Effector memory CD4-positive, alpha-beta T cell (primary cell): Measurements from ENCODE around the gene BATF.
"Not testable (repeated sequence)": the region's sequence is repeated elsewhere in the genome, so short reads cannot be mapped to it uniquely, and the experiment has no call there.

Source experiments
- DNase-seq, 3 donors: peaks; one replicate each; pipeline ENCODE4 v3.0.0-alpha.2; 2020
- H3K27ac ChIP-seq: 2 replicates; pipeline ENCODE4 v1.7.0; 2013; ENCODE audit warnings: mild to moderate bottlenecking, low read length, moderate library complexity; ENCODE audit not compliant: insufficient read depth, poor library complexity, severe bottlenecking
- H3K27me3 ChIP-seq: replicated peaks from 2 replicates; pipeline ENCODE4 v1.7.0; 2013; ENCODE audit warnings: mild to moderate bottlenecking, low read length; ENCODE audit not compliant: insufficient read depth, control insufficient read depth, poor library complexity, severe bottlenecking
- H3K36me3 ChIP-seq: 2 replicates; pipeline ENCODE4 v1.7.0; 2013; ENCODE audit warnings: mild to moderate bottlenecking, low read length, moderate library complexity; ENCODE audit not compliant: control insufficient read depth, insufficient read depth
- H3K4me1 ChIP-seq: 2 replicates; pipeline ENCODE4 v1.7.0; 2013; ENCODE audit warnings: low read length, mild to moderate bottlenecking; ENCODE audit not compliant: control insufficient read depth, insufficient read depth, poor library complexity, severe bottlenecking
- H3K4me3 ChIP-seq: 2 replicates; pipeline ENCODE4 v1.7.0; 2013; ENCODE audit warnings: low read length, low read depth, mild to moderate bottlenecking; ENCODE audit not compliant: insufficient read depth, poor library complexity, severe bottlenecking
- H3K9me3 ChIP-seq: 2 replicates; pipeline ENCODE4 v1.7.0; 2013; ENCODE audit warnings: mild to moderate bottlenecking, low read length, moderate library complexity; ENCODE audit not compliant: control insufficient read depth
- total RNA-seq, 3 donors: gene quantifications; one replicate each; lab custom pipeline; 2026; lab: John Stamatoyannopoulos, UW

Gene BATF, protein sequence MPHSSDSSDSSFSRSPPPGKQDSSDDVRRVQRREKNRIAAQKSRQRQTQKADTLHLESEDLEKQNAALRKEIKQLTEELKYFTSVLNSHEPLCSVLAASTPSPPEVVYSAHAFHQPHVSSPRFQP
- total RNA-seq = 22.1 to 34.8 (median 22.1) reads per million in 3 donors

DNA sequence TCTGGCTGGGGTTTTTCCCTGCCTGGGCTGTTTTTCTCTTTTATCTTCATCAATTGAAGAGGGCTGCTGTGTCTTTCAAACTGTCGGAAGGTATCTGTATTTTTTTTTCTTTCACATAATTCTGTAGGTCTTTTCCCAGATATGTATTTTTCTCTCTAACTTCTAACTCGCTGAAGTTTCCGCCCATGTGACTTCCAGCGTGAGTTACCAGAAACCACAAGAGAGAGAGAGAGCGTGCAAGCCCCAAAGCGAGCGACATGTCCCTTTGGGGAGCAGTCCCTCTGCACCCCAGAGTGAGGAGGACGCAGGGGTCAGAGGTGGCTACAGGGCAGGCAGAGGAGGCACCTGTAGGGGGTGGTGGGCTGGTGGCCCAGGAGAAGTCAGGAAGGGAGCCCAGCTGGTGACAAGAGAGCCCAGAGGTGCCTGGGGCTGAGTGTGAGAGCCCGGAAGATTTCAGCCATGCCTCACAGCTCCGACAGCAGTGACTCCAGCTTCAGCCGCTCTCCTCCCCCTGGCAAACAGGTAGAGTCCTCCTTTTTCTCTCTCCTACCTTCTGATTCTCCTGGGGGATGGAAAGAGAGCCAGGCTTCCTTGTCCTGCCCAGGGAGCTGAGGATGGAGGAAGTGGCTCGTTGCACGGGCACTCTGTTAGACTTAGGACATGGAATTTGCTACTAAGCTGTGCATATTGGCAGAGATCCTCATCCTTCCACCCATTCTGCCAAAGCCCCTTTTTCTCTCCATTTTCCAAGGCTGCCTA lies at the start of gene BATF:
Gene BATF (plus strand): TSS at position 246 of the 759 bp plus-strand sequence. CDS start 214 bp downstream, at position 460.
- peaks cover 43% of the 10 kb centered on the region for H3K4me1 ChIP-seq
- H3K27ac ChIP-seq = peak within 1 kb of the TSS; percentile 80
- H3K27me3 ChIP-seq = no peaks in the 10 kb centered on the region
- H3K4me3 ChIP-seq = peak within 1 kb of the TSS; percentile 71
- H3K36me3 ChIP-seq = no peaks in the 10 kb centered on the region
- no peaks in the 10 kb centered on the region for H3K9me3 ChIP-seq
- peak; percentile 63 to 69 (median 68) for DNase-seq

GRCh38 chr14:75474127-75474526 lies 48.1 kb upstream of the BATF start:
- H3K27ac ChIP-seq, H3K4me3 ChIP-seq, H3K36me3 ChIP-seq, H3K4me1 ChIP-seq, H3K27me3 ChIP-seq, DNase-seq, H3K9me3 ChIP-seq: not testable (repeated sequence)

GRCh38 chr14:75476274-75476995 lies 45.8 kb upstream of the BATF start:
- H3K27me3 ChIP-seq = no peaks in the 10 kb centered on the region
- no peak overlapping the region for H3K4me3 ChIP-seq
- no peak for DNase-seq
- H3K27ac ChIP-seq = no peak overlapping the region
- no peaks in the 10 kb centered on the region for H3K4me1 ChIP-seq
- H3K36me3 ChIP-seq = no peaks in the 10 kb centered on the region
- H3K9me3 ChIP-seq = no peaks in the 10 kb centered on the region

GRCh38 chr14:75477881-75478280 lies 44.4 kb upstream of the BATF start:
- DNase-seq = no peak
- Histone ChIP-seq H3K27me3 (no peaks in the 10 kb centered on the region), H3K4me3 (no peak overlapping the region), H3K36me3 (no peaks in the 10 kb centered on the region), H3K27ac (no peak overlapping the region), H3K4me1 (no peaks in the 10 kb centered on the region), H3K9me3 (no peaks in the 10 kb centered on the region)

DNA sequence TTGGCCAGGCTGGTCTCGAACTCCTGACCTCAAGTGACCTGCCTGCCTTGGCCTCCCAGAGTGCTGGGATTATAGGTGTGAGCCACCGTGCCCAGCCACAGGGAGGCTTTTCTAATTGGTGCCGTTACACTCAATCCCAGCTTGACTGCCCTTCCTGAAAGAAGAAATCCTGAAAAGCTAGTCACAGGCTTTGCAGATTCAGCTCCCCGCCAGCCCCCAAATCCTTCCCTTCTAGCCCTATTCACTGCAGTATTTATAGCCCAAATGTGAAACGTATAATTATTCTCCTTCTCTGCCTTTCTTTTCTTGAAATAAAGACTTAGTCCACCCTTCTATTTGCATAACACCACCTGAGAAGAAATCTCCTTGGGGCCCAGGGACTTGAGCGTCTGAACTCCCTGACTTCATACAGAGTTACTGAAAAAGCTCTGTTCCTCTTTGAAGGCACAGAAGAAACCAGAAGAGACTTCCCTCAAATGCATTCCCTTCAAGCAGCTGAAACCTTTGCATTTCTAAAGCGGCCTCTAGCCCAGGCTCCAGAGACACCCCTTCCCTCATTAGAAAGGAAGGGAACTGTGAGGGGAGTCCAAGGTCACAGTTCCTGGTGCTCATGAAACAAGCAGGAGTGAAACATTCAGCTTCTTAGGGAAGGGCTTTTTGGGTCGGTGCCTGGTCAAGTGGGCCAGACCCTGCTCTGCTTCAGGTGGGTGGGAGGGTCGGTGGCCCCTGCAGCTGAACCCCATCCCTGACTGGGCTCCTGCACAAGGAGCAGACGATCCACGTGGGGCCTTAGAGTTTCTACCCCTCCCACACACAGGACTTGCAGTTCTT lies 42.3 kb upstream of the BATF start:
- H3K27me3 ChIP-seq = no peaks in the 10 kb centered on the region
- H3K9me3 ChIP-seq = no peaks in the 10 kb centered on the region
- DNase-seq = no peak
- no peak overlapping the region for H3K4me3 ChIP-seq
- H3K4me1 ChIP-seq = no peaks in the 10 kb centered on the region
- H3K36me3 ChIP-seq = no peaks in the 10 kb centered on the region
- H3K27ac ChIP-seq = no peak overlapping the region

DNA sequence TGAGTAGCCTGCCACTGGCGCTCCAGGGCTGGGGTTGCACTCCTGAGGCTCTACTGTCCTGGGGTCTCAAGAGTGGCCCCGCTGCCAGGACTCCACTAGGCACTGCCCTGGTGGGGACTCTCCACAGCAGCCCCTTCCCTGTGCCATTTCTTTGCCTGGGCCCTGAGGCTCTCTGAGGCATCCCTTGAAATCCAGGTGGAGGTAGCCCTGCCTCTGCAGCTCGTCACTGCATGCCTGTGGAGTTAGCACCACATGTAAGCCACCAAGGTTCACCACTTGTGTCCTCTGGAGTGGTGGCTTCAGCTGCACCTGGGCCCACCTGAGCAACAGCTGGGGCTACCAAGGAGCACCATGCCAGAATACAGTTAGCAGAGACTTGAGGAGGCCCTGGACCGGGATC lies 39.9 kb upstream of the BATF start:
- Histone ChIP-seq H3K4me1 (no peaks in the 10 kb centered on the region), H3K27ac (no peak overlapping the region), H3K4me3 (no peak overlapping the region), H3K9me3 (no peaks in the 10 kb centered on the region), H3K27me3 (no peaks in the 10 kb centered on the region), H3K36me3 (no peaks in the 10 kb centered on the region)
- DNase-seq = no peak

GRCh38 chr14:75484711-75485429 lies 37.4 kb upstream of the BATF start:
- no peak for DNase-seq
- Histone ChIP-seq H3K4me1 (peaks cover 4% of the 10 kb centered on the region), H3K27ac (no peak overlapping the region), H3K4me3 (no peak overlapping the region), H3K9me3 (no peaks in the 10 kb centered on the region), H3K27me3 (no peaks in the 10 kb centered on the region), H3K36me3 (no peaks in the 10 kb centered on the region)

DNA sequence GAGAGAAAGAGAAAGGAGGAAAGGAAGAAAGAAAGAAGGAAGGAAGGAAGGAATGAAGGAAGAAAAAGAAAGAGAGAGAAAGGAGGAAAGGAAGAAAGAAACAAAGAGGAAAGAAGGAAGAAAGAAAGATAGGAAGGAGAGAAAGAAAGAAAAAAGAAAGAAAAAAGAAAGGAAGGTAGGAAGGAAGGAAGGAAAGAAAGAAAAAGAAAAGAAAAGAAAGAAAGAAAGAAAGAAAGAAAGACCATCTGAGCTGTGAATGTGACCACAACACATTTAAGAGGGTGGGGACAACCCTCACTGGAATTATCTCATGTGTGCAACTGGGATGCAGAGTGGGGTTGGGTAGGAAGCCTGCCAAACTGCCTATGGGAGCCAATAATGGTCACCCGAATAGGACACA lies 36.0 kb upstream of the BATF start:
- Histone ChIP-seq H3K4me3 (no peak overlapping the region), H3K27me3 (no peaks in the 10 kb centered on the region), H3K4me1 (peaks cover 4% of the 10 kb centered on the region), H3K36me3 (no peaks in the 10 kb centered on the region), H3K9me3 (no peaks in the 10 kb centered on the region), H3K27ac (no peak overlapping the region)
- no peak for DNase-seq

- no peak for DNase-seq
- H3K4me1 ChIP-seq = peaks cover 4% of the 10 kb centered on the region
Observed at GRCh38 chr14:75487155-75487671, 35.1 kb upstream of the BATF start.

More at GRCh38 chr14:75487155-75487671, 35.1 kb upstream of the BATF start:
- Histone ChIP-seq H3K27me3 (no peaks in the 10 kb centered on the region), H3K9me3 (no peaks in the 10 kb centered on the region), H3K4me3 (no peak overlapping the region), H3K36me3 (no peaks in the 10 kb centered on the region), H3K27ac (no peak overlapping the region)
